Measurements from ENCODE around the gene CTDSP2. TPM values are rescaled to one million over a fixed set of nuclear protein-coding genes. Genes with fewer than 3 reads are reported as not detected.
"Not testable (repeated sequence)": the region's sequence is repeated elsewhere in the genome, so short reads cannot be mapped to it uniquely, and the experiment has no call there.

The CTDSP2 gene
- total and polyA plus RNA-seq, 8 donors: 28.4 to 152 (median 73.9) TPM

GRCh38 chr12:57889500-57889989 is 43.0 kb upstream of the CTDSP2 start:
- H3K4me3 ChIP-seq: peak overlapping the region in 1 of 4 donors; percentile 3
- peak in 1 of 2 donors; percentile 92 for DNase-seq
- peaks cover 0 to 5% (median 0%) of the 10 kb centered on the region in 4 donors for H3K9me3 ChIP-seq
- no peaks in the 10 kb centered on the region for H3K27me3 ChIP-seq
- intact Hi-C loops (cut with DNase I; ENCODE audit: low total_unique reads): no loop called here
- H3K27ac ChIP-seq: peak overlapping the region; percentile 67 to 98 (median 97)
- WGBS, 5 donors: 55 to 70% (median 62%) methylated on average over 10 of the region's 10 CpGs
- H3K36me3 ChIP-seq: no peaks in the 10 kb centered on the region
- TF ChIP-seq CTCF (IDR thresholded peaks at IDR 0.05): no peak
- TF ChIP-seq POLR2A (IDR thresholded peaks at IDR 0.05): no peak
- TF ChIP-seq POLR2AphosphoS5 (IDR thresholded peaks at IDR 0.05): peak; percentile 77 to 89 (median 78)
- TF ChIP-seq EP300 (IDR thresholded peaks at IDR 0.05): peak; percentile 10
- peaks cover 60 to 76% (median 70%) of the 10 kb centered on the region in 4 donors for H3K4me1 ChIP-seq

GRCh38 chr12:57888409-57889157 is 42.1 kb upstream of the CTDSP2 start:
- H3K9me3 ChIP-seq: peaks cover 0 to 5% (median 0%) of the 10 kb centered on the region in 4 donors
- H3K4me1 ChIP-seq: peaks cover 52 to 67% (median 60%) of the 10 kb centered on the region in 4 donors
- peak; percentile 61 to 91 for DNase-seq
- WGBS, 5 donors: 22 to 29% (median 26%) methylated on average over 14 to 15 of the region's 15 CpGs
- TF ChIP-seq POLR2AphosphoS5 (IDR thresholded peaks at IDR 0.05) (peak in 2 of 3 donors; percentile 63 to 80), POLR2A (IDR thresholded peaks at IDR 0.05) (no peak), CTCF (IDR thresholded peaks at IDR 0.05) (no peak), EP300 (IDR thresholded peaks at IDR 0.05) (no peak)
- peak overlapping the region; percentile 67 to 98 (median 97) for H3K27ac ChIP-seq
- H3K4me3 ChIP-seq: peak overlapping the region in 1 of 4 donors; percentile 3
- no peaks in the 10 kb centered on the region for H3K36me3 ChIP-seq
- intact Hi-C loops (cut with DNase I; ENCODE audit: low total_unique reads): no loop called here
- H3K27me3 ChIP-seq: no peaks in the 10 kb centered on the region

- H3K27me3 ChIP-seq: no peaks in the 10 kb centered on the region
- intact Hi-C loops (cut with DNase I; ENCODE audit: low total_unique reads): no loop called here
- peak; percentile 61 to 62 for DNase-seq
- H3K4me1 ChIP-seq: peaks cover 44 to 59% (median 53%) of the 10 kb centered on the region in 4 donors
- H3K27ac ChIP-seq: peak overlapping the region; percentile 41 to 98 (median 97)
- H3K36me3 ChIP-seq: no peaks in the 10 kb centered on the region
- peaks cover 0 to 5% (median 0%) of the 10 kb centered on the region in 4 donors for H3K9me3 ChIP-seq
- 15 to 24% (median 20%) methylated on average over 9 to 10 of the region's 10 CpGs for WGBS, 5 donors
- no peak for TF ChIP-seq POLR2AphosphoS5 (IDR thresholded peaks at IDR 0.05)
- H3K4me3 ChIP-seq: no peak overlapping the region
Observed at GRCh38 chr12:57887631-57888408, 41.3 kb upstream of the CTDSP2 start.

- H3K4me1 ChIP-seq: peaks cover 38 to 50% (median 47%) of the 10 kb centered on the region in 4 donors
- WGBS, 5 donors: 88 to 95% (median 90%) methylated on average over 4 of the region's 4 CpGs
- intact Hi-C loops (cut with DNase I; ENCODE audit: low total_unique reads); H3K36me3 ChIP-seq; H3K27me3 ChIP-seq; H3K9me3 ChIP-seq; H3K4me3 ChIP-seq; DNase-seq: not testable (repeated sequence)
- H3K27ac ChIP-seq: peak overlapping the region in 3 of 5 donors; percentile 97 to 98 (median 98)
Observed at GRCh38 chr12:57886964-57887363, 40.4 kb upstream of the CTDSP2 start.

GRCh38 chr12:57886542-57886941 is 40.0 kb upstream of the CTDSP2 start:
- intact Hi-C loops (cut with DNase I; ENCODE audit: low total_unique reads): no loop called here
- DNase-seq: no peak
- Histone ChIP-seq H3K36me3 (no peaks in the 10 kb centered on the region), H3K4me3 (no peak overlapping the region), H3K9me3 (peaks cover 0 to 5% (median 0%) of the 10 kb centered on the region in 4 donors), H3K27ac (peak overlapping the region in 3 of 5 donors; percentile 41 to 98 (median 97)), H3K4me1 (peaks cover 38 to 46% (median 44%) of the 10 kb centered on the region in 4 donors), H3K27me3 (no peaks in the 10 kb centered on the region)
- TF ChIP-seq CTCF (IDR thresholded peaks at IDR 0.05): no peak
- TF ChIP-seq POLR2AphosphoS5 (IDR thresholded peaks at IDR 0.05): no peak
- no peak for TF ChIP-seq EP300 (IDR thresholded peaks at IDR 0.05)
- no peak for TF ChIP-seq POLR2A (IDR thresholded peaks at IDR 0.05)
- 81 to 95% (median 89%) methylated on average over 2 of the region's 2 CpGs for WGBS, 5 donors

All from stomach (tissue), 9 donors.